ENCODE measurements around the gene RMND5B.
"Not testable (repeated sequence)": the region's sequence is repeated elsewhere in the genome, so short reads cannot be mapped to it uniquely, and the experiment has no call there.

Gene RMND5B, protein sequence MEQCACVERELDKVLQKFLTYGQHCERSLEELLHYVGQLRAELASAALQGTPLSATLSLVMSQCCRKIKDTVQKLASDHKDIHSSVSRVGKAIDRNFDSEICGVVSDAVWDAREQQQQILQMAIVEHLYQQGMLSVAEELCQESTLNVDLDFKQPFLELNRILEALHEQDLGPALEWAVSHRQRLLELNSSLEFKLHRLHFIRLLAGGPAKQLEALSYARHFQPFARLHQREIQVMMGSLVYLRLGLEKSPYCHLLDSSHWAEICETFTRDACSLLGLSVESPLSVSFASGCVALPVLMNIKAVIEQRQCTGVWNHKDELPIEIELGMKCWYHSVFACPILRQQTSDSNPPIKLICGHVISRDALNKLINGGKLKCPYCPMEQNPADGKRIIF

DNA sequence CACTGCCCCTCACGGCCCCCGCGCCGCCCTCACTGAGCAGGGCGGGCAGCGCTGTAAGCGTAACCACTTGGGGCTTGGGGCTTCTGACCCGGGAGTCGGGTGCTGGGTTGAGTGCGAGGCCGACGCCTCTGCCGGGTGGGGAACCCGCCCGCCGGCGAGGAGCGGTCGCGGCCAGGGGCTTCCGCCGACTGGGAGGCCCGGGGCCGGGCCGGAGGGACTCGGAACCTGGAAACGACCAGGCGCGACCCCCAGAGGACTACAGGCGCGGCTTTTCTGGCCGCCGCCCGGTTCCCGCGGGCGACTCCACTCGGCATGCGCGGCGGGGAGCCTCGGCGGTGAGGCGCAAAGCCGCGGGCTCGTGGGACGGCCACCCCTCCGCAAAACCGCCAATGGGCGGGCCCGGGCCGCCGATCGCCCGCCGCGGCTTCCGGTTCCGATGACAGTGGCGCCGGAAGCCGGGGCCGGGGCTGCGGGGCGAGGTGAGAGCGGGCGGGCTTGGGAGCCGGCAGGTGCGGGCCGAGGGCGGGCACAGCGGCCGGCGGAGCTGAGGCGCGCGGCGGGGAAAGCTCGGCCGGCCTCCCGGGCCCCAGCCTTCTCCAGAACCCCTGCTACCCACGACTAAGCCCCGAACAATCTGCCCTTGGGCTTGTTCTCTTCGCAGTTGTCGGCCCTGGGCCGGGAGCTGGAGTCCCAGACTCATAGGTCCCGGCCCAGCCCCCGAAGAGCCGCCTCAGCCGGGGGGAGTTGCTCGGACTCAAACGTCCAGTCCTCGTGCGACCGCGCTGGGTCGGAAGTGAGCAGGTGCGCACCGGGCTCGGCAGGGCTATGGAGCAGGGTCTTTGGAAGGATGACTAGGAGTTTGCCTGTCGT lies at the start of gene RMND5B:
Gene RMND5B, plus strand, starts transcription at position 439 of the 870 bp plus-strand sequence. CDS start 7,106 bp downstream, outside the sequence.
- peak; percentile 74 to 82 for DNase-seq

DNA sequence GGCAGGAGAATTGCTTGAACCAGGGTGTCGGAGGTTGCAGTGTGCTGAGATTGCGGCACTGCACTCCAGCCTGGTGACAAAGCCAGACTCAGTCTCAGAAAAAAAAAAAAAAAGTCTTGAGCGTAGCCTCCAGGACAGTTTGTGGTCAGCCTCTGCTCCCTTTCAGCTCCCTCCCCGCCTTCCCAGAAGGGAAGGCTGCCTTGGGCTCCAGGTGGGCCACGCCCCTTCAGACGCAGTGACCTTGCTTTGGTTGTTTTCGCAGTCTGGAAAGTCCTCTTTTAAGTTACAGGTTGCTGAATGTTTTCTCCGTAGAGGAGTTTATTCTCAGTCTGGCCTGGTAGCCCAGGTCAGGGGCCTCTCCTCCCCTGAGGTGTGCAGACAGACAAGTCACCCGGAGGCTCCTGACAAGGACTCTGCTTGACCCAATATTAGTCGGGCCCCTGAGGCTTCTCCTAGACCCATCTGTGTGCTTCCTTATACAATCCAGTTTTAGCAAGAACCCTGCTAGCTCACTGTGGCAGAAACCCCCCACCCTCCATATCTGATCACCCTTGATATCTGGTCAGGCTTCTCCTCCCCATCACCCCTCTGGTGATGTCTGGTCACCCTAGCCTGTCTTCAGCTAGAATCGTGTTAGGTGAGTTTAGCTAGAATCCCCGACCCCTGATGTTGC lies 49.1 kb upstream of the RMND5B start:
- no peak for DNase-seq

- DNase-seq = no peak
Observed at GRCh38 chr5:178083922-178084321, 46.9 kb upstream of the RMND5B start.

DNA sequence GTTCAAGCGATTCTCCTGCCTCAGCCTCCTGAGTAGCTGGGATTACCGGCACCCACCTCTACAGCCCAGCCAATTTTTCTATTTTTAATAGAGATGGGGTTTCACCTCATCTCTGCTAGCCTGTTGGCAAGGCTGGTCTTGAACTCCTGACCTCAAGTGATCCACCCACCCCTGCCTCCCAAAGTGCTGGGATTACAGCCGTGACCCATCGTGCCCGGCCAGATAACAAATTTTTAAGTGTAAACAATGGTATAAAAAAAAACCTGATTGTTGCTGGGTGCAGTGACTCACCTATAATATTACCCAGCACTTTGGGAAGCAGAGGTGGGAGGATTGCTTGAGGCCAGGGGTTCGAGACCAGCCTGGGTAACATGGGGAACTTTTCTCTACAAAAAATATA lies 45.5 kb upstream of the RMND5B start:
- no peak for DNase-seq

- no peak for DNase-seq
Observed at GRCh38 chr5:178086266-178086665, 44.5 kb upstream of the RMND5B start.

- not testable (repeated sequence) for DNase-seq
Observed at GRCh38 chr5:178087199-178087598, 43.6 kb upstream of the RMND5B start.

DNA sequence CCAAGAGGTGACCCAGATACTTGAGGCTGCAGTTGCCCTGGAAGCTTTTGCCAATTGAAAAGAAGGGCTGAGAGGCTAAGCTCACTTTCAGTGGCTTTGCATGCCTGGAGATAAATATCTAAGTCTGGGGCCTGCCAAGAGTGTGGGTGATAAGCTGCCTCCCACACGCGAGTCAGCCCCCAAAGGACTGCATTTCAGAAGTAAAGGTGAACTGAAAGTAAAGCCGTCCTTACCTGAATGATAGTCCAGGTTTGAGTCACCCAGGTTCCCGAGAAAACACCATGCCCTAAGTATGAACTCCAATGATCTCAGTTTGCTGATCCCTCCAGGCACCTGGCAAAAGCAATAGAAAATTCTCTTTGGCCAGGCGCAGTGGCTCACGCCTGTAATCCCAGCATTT lies 40.0 kb upstream of the RMND5B start:
- DNase-seq = no peak

GRCh38 chr5:178093134-178093533 lies 37.7 kb upstream of the RMND5B start:
- DNase-seq = no peak

- DNase-seq = no peak
Observed at GRCh38 chr5:178094345-178094744, 36.5 kb upstream of the RMND5B start.

DNA sequence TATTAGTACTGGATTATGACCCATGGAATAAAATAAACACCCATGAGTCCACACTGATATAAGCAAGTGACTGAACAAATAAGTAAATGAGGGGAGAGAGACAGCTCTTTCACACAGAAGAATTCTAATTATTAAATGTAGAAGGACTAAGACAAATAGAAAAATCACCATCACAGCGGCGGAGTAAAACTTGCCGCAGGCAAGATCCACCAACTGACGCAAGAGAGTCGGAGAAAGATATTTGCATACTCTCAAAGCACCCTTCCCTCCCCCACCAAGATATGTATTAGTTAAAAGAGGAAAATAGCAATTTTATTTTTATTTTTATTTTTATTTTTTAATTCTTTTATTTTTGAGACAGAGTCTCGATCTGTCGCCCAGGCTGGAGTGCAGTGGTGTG lies 32.1 kb upstream of the RMND5B start:
- DNase-seq = no peak

GRCh38 chr5:178103612-178104011 lies 27.2 kb upstream of the RMND5B start:
- DNase-seq = no peak

DNA sequence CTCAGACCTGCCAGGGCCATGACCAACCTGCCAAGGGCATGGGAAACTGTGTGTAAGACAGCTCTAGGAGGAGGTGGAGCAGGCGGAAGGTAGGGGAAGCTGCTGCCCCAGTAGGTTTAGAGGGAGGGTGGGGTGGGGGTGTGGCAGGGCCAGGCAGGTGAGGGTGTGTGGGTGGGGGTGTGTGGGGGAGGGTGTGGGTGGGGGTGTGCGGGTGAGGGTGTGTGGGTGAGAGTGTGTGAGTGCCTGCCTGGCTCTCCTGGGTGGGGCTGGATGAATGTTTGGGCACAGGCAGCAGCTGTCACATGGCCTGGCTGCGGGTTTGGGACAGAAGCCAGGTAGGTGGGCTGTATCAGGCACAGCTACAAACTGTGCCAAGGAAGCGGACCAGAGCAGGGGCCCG lies 26.3 kb upstream of the RMND5B start:
- no peak for DNase-seq

- no peak for DNase-seq
Observed at GRCh38 chr5:178106086-178106485, 24.7 kb upstream of the RMND5B start.

- no peak for DNase-seq
Observed at GRCh38 chr5:178106556-178107239, 24.1 kb upstream of the RMND5B start.

DNA sequence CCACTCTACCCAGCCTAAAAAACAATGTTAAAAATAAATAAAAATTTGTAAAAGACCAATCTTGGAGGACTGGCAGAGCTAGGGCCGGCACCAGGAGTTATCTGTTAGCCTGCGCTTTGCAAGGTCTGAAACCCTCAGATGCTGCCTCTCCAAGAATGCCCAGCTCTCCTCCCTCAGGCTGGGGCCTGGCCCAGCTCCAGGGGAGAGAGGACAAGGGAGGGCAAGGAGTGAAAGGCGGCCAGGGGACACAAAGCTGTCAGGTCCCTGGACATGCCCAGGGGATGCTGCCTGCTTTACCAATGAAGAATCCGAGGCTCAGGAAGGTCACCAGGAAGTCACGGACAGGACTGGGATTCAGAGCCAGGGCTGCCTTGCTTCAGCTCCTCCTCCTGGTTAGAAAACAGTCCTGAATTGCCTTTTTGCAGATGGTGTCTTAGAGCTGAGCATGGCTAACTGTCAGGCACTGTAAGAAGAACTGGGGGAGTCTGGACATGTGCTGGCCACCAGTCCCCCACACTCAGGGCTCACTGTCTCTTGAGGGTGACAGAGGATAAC lies 23.0 kb upstream of the RMND5B start:
- DNase-seq = no peak

DNA sequence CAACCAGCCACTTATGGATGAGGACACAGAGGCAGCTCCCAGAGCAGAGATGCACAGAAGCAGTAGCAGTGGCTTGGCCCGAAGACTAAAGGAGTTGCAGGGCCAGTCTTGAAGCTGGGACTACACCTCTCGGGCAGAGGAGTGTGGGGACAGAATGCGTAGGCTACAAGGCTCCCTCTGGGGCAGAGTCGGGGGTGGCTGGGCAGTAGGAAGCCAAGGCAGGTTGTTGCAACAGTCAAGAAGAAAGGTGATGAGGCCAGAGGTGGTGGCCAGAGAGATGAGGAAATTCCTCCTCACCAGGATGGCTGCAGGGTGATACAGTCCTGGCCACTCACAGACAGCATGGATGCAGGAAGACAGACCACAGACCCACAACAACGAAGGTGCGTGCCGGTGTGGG lies 22.4 kb upstream of the RMND5B start:
- no peak for DNase-seq

DNA sequence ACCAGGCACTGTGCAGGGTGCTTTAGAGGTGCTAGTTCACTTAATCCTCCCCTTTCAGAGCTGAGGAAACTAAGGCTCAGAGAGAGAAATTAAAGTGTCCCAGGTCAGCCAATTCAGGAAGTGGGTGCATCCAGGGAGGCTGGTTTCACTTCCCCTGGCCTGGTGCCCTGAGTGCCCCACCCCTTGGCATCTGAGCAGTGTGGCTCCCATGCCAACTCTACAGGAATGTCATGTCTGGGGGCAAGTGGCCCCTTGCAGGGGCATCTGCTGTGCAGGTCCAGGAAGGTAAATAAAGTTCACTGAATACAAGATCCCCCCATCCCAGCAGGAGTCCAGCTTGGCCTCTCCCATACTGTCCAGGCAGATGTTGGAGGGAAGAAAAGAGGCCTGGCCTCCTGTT lies 21.8 kb upstream of the RMND5B start:
- no peak for DNase-seq

DNA sequence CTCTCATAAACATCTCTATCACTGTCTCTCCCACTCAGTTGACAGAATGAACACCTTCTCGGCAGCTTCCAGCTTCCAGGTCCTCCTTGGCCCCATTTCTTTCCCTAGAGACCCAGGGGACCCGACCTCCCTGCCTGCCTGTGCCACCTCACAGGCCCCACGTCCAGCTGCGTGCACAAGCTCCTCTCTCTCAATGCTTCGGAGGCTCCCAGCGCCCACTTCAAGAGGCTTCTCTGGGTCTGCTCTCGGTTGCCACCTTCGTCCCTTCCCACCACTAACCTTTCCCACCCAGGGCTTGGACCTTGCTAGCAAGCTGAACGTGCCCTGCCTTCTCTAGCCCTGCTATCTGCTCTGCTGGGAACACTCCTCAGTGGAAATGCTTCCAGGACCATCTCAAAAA lies 20.3 kb upstream of the RMND5B start:
- DNase-seq = no peak

DNA sequence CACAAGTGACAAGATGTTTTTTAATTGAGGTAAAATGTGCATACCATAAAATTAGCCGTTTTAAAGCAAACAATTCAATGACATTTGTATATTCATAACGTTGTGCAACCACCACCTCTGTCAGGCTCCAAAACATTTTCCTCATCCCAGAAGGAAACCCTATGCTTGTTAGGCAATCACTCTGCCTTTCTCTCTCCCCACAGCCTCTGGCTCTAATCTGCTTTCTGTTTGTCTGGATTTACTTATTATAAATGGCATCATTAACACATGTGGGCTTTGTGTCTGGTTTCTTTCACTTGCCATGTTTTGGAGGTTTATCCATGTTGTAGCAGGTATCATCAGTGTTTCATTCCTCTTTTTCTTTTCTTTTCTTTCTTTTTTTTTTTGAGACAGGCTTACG lies 18.9 kb upstream of the RMND5B start:
- DNase-seq = no peak

DNA sequence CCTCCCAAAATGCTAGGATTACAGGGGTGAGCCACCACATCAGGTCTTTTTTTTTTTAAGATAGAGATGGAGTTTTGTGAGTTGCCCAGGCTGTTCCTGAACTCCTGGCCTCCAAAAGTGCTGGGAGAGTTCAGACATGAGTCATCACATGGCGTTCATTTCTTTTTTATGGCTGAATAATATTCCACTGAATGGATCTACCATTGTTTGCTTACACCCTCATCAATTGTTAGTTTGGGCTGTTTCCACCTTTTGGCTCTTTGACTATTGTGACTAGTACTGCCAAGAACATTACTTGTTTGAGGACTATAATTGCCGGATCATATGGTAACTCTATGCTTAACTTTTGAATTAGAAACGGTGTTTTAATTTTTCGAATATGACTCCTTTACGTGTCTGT lies 18.3 kb upstream of the RMND5B start:
- no peak for DNase-seq

- DNase-seq = peak; percentile 83 to 87
Observed at GRCh38 chr5:178113141-178113787, 17.6 kb upstream of the RMND5B start, which contains the start of gene N4BP3. TSS of gene N4BP3 (plus strand) at chr5:178113532. CDS start at chr5:178119584, 6,052 bp downstream.

DNA sequence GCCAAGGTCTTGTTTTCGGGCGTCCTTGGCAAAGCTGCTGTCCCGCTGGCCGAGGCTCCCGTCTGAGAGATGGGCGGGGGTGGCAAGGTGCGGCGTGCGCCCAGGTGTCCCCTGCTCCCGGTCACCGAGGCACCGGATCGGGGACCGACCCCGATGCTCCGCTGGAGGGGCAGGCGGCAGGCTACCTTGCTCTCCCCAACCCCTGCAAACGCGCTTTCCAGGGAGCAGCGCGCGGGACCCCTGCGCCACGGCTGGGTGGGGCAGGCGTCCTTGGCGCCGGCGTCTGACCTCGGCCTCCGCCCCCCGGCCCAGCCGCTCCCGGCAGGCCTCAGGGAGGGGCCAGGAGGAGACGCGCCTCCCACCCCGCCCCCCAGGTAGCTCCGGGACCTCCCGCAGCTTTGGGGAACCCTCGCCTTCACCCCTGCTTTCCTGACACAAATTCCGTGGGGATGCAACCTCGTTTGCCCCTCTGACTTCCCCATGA lies 16.9 kb upstream of the RMND5B start:
- DNase-seq = no peak
